ENCODE results near the gene SEC24A. TPM values are rescaled to one million over a fixed set of nuclear protein-coding genes. Genes with fewer than 3 reads are reported as not detected.
A peak's percentile ranks its signal among the peaks of the same experiment; 100 is the strongest.
"Not testable (repeated sequence)": the region's sequence is repeated elsewhere in the genome, so short reads cannot be mapped to it uniquely, and the experiment has no call there.

The SEC24A gene
- total and polyA plus RNA-seq, 2 donors, result 7.8 to 52.7 TPM

GRCh38 chr5:134634227-134634626, 14.4 kb upstream of the SEC24A start:
- Histone ChIP-seq H3K27ac (ENCODE audit: low read depth) (no peak overlapping the region), H3K4me1 (ENCODE audit: insufficient read depth) (no peaks in the 10 kb centered on the region), H3K4me3 (ENCODE audit: low read depth, low read length) (no peak overlapping the region), H3K36me3 (ENCODE audit: insufficient read depth) (no peaks in the 10 kb centered on the region)
- no peak for DNase-seq (ENCODE audit: extremely low spot score)
- WGBS, result 90% methylated on average over 10 of the region's 10 CpGs

GRCh38 chr5:134635366-134635765, 13.2 kb upstream of the SEC24A start:
- not testable (repeated sequence) for H3K27ac ChIP-seq (ENCODE audit: low read depth); H3K36me3 ChIP-seq (ENCODE audit: insufficient read depth); DNase-seq (ENCODE audit: extremely low spot score); H3K4me3 ChIP-seq (ENCODE audit: low read depth, low read length); H3K4me1 ChIP-seq (ENCODE audit: insufficient read depth)
- WGBS, result 90% methylated on average over 1 of the region's 1 CpG

- 75% methylated on average over 9 of the region's 9 CpGs for WGBS
- no peak overlapping the region for H3K4me3 ChIP-seq (ENCODE audit: low read depth, low read length)
- no peaks in the 10 kb centered on the region for H3K36me3 ChIP-seq (ENCODE audit: insufficient read depth)
- DNase-seq (ENCODE audit: extremely low spot score), result no peak
- no peaks in the 10 kb centered on the region for H3K4me1 ChIP-seq (ENCODE audit: insufficient read depth)
- H3K27ac ChIP-seq (ENCODE audit: low read depth), result no peak overlapping the region
Measured at GRCh38 chr5:134637116-134637721, 11.4 kb upstream of the SEC24A start.

GRCh38 chr5:134638760-134639201, 9.8 kb upstream of the SEC24A start:
- Histone ChIP-seq H3K4me1 (ENCODE audit: insufficient read depth) (no peaks in the 10 kb centered on the region), H3K4me3 (ENCODE audit: low read depth, low read length) (no peak overlapping the region), H3K36me3 (ENCODE audit: insufficient read depth) (no peaks in the 10 kb centered on the region), H3K27ac (ENCODE audit: low read depth) (no peak overlapping the region)
- WGBS, result 87% methylated on average over 4 of the region's 4 CpGs
- DNase-seq (ENCODE audit: extremely low spot score), result no peak

- 83% methylated on average over 6 of the region's 6 CpGs for WGBS
- H3K4me1 ChIP-seq (ENCODE audit: insufficient read depth), result no peaks in the 10 kb centered on the region
- no peak for DNase-seq (ENCODE audit: extremely low spot score)
- no peak overlapping the region for H3K27ac ChIP-seq (ENCODE audit: low read depth)
- no peak overlapping the region for H3K4me3 ChIP-seq (ENCODE audit: low read depth, low read length)
- no peaks in the 10 kb centered on the region for H3K36me3 ChIP-seq (ENCODE audit: insufficient read depth)
Measured at GRCh38 chr5:134642931-134643530, 5.6 kb upstream of the SEC24A start.

GRCh38 chr5:134647750-134648424, 698 bp upstream of the SEC24A start:
- H3K36me3 ChIP-seq (ENCODE audit: insufficient read depth), result no peaks in the 10 kb centered on the region
- 13% methylated on average over 15 of the region's 15 CpGs for WGBS
- no peaks in the 10 kb centered on the region for H3K4me1 ChIP-seq (ENCODE audit: insufficient read depth)
- H3K27ac ChIP-seq (ENCODE audit: low read depth), result peak overlapping the region; percentile 90
- peak overlapping the region; percentile 95 for H3K4me3 ChIP-seq (ENCODE audit: low read depth, low read length)
- no peak for DNase-seq (ENCODE audit: extremely low spot score)

GRCh38 chr5:134649163-134649835, 714 bp downstream of the SEC24A start:
- DNase-seq (ENCODE audit: extremely low spot score), result no peak
- Histone ChIP-seq H3K4me3 (ENCODE audit: low read depth, low read length) (peak overlapping the region; percentile 95), H3K36me3 (ENCODE audit: insufficient read depth) (no peaks in the 10 kb centered on the region), H3K27ac (ENCODE audit: low read depth) (peak overlapping the region; percentile 90), H3K4me1 (ENCODE audit: insufficient read depth) (no peaks in the 10 kb centered on the region)
- under 1% methylated on average over 18 of the region's 18 CpGs for WGBS

GRCh38 chr5:134650660-134651059, 2.1 kb downstream of the SEC24A start:
- H3K4me3 ChIP-seq (ENCODE audit: low read depth, low read length); H3K36me3 ChIP-seq (ENCODE audit: insufficient read depth); DNase-seq (ENCODE audit: extremely low spot score); H3K27ac ChIP-seq (ENCODE audit: low read depth); H3K4me1 ChIP-seq (ENCODE audit: insufficient read depth): not testable (repeated sequence)
- 70% methylated on average over 6 of the region's 6 CpGs for WGBS

GRCh38 chr5:134651531-134651930, 2.9 kb downstream of the SEC24A start:
- no peak for DNase-seq (ENCODE audit: extremely low spot score)
- no peaks in the 10 kb centered on the region for H3K4me1 ChIP-seq (ENCODE audit: insufficient read depth)
- H3K36me3 ChIP-seq (ENCODE audit: insufficient read depth), result no peaks in the 10 kb centered on the region

GRCh38 chr5:134656690-134657089, 8.1 kb downstream of the SEC24A start:
- Histone ChIP-seq H3K4me3 (ENCODE audit: low read depth, low read length) (no peak overlapping the region), H3K4me1 (ENCODE audit: insufficient read depth) (no peaks in the 10 kb centered on the region), H3K27ac (ENCODE audit: low read depth) (no peak overlapping the region), H3K36me3 (ENCODE audit: insufficient read depth) (no peaks in the 10 kb centered on the region)
- DNase-seq (ENCODE audit: extremely low spot score), result no peak
- WGBS, result 92% methylated on average over 8 of the region's 8 CpGs

More at GRCh38 chr5:134651531-134651930, 2.9 kb downstream of the SEC24A start:
- WGBS, result 90% methylated on average over 4 of the region's 4 CpGs
- no peak overlapping the region for H3K27ac ChIP-seq (ENCODE audit: low read depth)
- no peak overlapping the region for H3K4me3 ChIP-seq (ENCODE audit: low read depth, low read length)

- no peaks in the 10 kb centered on the region for H3K36me3 ChIP-seq (ENCODE audit: insufficient read depth)
- no peak overlapping the region for H3K4me3 ChIP-seq (ENCODE audit: low read depth, low read length)
- no peaks in the 10 kb centered on the region for H3K4me1 ChIP-seq (ENCODE audit: insufficient read depth)
- WGBS, result 88% methylated on average over 4 of the region's 4 CpGs
- H3K27ac ChIP-seq (ENCODE audit: low read depth), result no peak overlapping the region
- DNase-seq (ENCODE audit: extremely low spot score), result no peak
Measured at GRCh38 chr5:134659456-134659855, 10.9 kb downstream of the SEC24A start.

- H3K4me1 ChIP-seq (ENCODE audit: insufficient read depth), result no peaks in the 10 kb centered on the region
- H3K27ac ChIP-seq (ENCODE audit: low read depth), result no peak overlapping the region
- H3K36me3 ChIP-seq (ENCODE audit: insufficient read depth), result no peaks in the 10 kb centered on the region
- WGBS, result 97% methylated on average over 6 of the region's 6 CpGs
- H3K4me3 ChIP-seq (ENCODE audit: low read depth, low read length), result no peak overlapping the region
- no peak for DNase-seq (ENCODE audit: extremely low spot score)
Measured at GRCh38 chr5:134659922-134660321, 11.3 kb downstream of the SEC24A start.

GRCh38 chr5:134662971-134663370, 14.4 kb downstream of the SEC24A start:
- no peaks in the 10 kb centered on the region for H3K4me1 ChIP-seq (ENCODE audit: insufficient read depth)
- no peak overlapping the region for H3K27ac ChIP-seq (ENCODE audit: low read depth)
- H3K36me3 ChIP-seq (ENCODE audit: insufficient read depth), result no peaks in the 10 kb centered on the region
- no peak overlapping the region for H3K4me3 ChIP-seq (ENCODE audit: low read depth, low read length)
- no peak for DNase-seq (ENCODE audit: extremely low spot score)
- 94% methylated on average over 4 of the region's 4 CpGs for WGBS

GRCh38 chr5:134664448-134664847, 15.9 kb downstream of the SEC24A start:
- no peak overlapping the region for H3K27ac ChIP-seq (ENCODE audit: low read depth)
- H3K4me3 ChIP-seq (ENCODE audit: low read depth, low read length), result no peak overlapping the region
- no peak for DNase-seq (ENCODE audit: extremely low spot score)
- WGBS, result 91% methylated on average over 3 of the region's 3 CpGs
- no peaks in the 10 kb centered on the region for H3K36me3 ChIP-seq (ENCODE audit: insufficient read depth)
- no peaks in the 10 kb centered on the region for H3K4me1 ChIP-seq (ENCODE audit: insufficient read depth)
